Hindlimb muscle (tissue), 1 donor: ENCODE results near the gene PTPRO. TPM values are rescaled to one million over a fixed set of nuclear protein-coding genes. Genes with fewer than 3 reads are reported as not detected.

ENCODE experiments used
- DNase-seq: peaks from one replicate; pipeline ENCODE4 v3.0.0-alpha.2; 2013
- polyA plus RNA-seq: library from polyadenylated mRNA; unstranded; fragments of 120-200 nt; gene quantifications from one replicate; pipeline ENCODE4 v1.2.1, GENCODE V29; 2013; ENCODE audit not compliant: insufficient read length

PTPRO gene
- polyA plus RNA-seq, 1 donor: 1.9 TPM

DNA sequence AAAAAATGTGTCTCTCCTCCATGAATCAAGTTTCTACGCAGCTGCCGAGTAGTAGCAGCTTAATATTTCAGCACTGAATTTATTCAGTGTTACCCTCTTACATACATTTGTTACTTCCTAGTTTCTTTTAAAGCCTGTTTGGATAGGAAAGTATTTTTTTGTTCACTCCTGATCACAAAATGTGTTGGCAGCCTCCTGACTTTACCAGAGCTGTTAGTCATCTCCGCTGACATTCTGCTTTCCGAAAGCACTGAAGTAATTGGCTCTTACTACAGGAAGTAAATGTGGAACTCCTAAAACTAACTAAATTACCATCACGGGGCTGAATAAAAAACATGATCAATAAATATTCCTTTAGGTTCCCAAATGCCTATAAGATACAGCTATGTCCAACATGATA is 241.4 kb downstream of the PTPRO start:
- peak; percentile 48 for DNase-seq

- DNase-seq: no peak
These were observed 252.0 kb downstream of the PTPRO start for GRCh38 chr12:15574353-15574752.

- no peak for DNase-seq
These were observed 253.6 kb downstream of the PTPRO start for GRCh38 chr12:15575671-15576541.

- no peak for DNase-seq
These were observed 258.1 kb downstream of the PTPRO start for GRCh38 chr12:15580431-15580830.

DNA sequence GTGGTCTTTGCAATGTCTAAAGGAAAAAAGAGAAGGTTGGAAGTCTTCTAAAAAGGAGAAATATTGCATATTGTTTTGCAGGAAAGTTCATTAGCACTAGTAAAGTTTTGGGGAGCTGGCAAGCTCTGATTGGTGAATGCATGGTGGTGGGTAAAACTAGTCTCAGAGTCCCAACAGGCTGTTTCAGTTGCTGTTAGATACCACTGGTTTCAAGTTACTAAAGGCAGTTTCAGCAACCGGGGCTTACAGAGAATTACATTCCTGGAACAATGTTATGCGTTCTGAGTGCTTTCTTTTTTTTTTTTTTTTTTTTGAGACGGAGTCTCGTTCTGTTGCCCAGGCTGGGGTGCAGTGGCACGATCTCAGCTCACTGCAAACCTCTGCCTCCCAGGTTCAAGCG is 258.7 kb downstream of the PTPRO start:
- no peak for DNase-seq

GRCh38 chr12:15583804-15584203 is 261.5 kb downstream of the PTPRO start:
- DNase-seq: no peak

DNA sequence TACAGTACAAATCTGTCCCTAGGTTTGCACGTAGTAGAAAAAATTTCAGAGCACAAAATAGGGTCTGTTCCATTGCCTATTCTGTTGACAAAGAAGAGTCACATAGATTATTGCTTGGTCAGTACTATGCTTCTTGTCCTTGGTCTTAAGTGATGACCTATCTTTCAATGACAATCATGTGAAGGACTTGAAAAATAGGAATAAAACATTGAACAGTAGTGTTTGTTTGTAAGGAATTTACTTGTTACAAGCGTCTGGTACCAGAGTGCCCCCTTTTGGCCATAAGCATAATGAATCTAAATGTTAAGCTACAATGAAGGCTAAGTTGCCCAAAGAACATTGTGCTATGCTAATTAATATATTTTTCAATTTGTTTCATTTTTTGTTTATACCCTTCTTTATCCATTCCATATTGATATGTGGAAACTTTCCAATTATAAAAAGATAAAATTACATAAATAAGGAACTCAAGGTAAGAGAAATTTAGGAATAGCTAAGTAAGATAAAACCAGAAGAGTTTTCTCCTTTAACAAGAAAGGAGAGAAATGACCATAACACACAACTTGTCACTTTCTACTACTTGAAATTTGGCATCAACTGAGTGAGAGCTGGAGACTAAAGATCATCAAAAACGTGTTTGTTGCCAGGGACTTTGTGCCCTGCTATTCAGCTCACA is 262.2 kb downstream of the PTPRO start:
- DNase-seq: peak; percentile 63

DNA sequence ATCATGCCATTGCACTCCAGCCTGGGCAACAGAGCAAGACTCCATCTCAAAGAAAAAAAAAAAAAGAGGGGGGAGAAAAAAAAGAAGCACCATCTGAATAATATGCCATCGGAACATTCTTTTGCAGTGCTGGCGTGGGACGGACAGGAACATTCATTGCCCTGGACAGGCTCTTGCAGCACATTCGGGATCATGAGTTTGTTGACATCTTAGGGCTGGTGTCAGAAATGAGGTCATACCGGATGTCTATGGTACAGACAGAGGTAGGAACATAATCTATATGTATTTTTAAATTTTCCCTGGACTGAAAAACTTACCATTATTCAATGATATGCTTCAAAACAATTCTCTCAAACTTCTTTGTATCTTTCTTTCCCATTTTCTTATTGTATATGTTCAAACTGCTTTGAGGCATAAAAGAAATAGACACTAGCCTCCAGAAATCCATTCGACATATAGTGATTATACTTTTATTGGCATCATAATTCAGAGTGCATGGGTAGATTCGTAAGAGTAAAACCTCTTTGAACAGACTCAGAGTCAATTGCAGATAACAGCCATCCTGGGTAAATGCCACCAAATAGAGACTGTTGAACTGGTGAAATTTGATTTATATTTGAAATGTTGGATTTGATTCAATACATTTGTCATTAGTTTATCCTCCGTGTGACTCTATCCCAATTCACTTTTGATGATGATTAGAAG is 267.2 kb downstream of the PTPRO start:
- DNase-seq: no peak

- DNase-seq: peak; percentile 68
These were observed 268.0 kb downstream of the PTPRO start for GRCh38 chr12:15590180-15590826.

DNA sequence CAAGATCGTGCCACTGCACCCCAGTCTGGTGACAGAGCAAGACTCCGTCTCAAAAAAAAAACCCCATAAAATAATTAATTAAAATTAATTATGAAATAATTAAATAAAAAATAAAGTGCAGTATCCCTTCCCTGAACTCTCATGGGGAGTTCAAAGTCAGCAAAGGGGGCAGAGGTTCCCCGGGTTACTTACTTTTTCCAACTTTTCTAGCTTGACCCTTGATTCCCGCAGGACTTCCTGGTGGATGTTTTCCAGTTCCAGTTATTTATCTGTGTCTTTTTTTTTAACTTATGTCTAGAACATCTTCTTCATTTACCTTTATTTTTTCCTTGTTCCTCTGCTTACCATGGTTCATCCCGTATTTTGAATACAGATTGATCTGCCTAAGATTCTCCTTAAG is 269.5 kb downstream of the PTPRO start:
- DNase-seq: no peak

- DNase-seq: no peak
These were observed 270.6 kb downstream of the PTPRO start for GRCh38 chr12:15592934-15593333.

- no peak for DNase-seq
These were observed 273.9 kb downstream of the PTPRO start for GRCh38 chr12:15596174-15596573.

GRCh38 chr12:15597125-15597830 is 275.0 kb downstream of the PTPRO start:
- no peak for DNase-seq

GRCh38 chr12:15599266-15600037 is 277.1 kb downstream of the PTPRO start:
- peak; percentile 59 for DNase-seq

GRCh38 chr12:15600223-15600935 is 278.1 kb downstream of the PTPRO start:
- no peak for DNase-seq

DNA sequence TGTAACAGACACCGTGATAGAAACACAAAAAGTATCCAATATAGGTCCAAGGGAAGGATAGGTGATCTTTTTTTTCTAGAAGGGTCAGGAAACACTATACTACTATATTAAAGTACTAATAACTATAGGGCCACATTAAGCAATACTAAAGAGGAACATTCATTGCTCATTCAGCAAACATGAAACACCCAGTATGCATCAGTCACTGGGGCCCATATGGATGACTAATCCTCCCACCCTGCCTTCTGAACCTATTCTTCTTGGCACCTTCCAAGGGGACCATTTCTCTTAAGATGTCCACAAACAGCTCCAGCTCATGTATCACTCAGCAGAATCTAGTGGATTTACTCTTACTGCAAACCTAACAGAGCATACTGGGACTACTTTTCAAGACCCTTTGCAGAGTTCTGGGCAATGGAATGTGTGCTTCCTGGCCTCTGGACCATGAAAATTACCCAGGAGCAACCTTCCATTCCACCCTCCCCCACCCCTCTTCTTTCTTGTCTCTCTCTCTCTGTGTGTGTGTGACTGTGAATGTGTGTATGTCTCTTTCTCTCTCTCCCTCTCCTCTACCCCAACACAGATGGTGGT is 279.0 kb downstream of the PTPRO start:
- DNase-seq: no peak

DNA sequence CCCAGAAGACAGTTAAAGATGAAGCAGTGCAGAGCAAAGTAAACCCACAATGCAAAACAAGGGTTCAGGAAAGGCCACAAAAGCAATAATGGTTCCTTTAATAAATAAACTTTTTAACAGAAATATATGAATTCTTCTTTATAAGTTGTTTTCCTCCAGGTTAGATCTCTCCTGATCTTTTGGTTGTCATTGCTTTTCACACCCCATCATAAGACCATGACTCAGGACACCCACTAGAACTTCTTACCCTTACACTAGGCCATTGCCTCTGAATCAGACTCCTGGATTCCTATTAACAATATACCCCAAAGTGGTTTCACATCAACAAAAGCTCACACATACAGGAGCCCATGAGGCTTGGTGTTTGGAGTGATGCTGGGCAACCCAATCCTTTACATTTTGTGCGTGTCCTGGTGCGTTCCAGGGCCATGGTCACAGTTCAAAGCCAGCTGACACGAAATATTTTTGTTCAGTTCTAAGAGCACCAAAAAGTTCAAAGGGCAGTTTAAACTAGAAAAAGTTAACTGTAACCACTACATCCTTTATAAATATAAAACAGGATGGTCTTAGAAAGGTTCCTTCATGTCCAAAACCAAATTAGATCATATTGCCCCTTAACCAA is 279.9 kb downstream of the PTPRO start:
- no peak for DNase-seq

DNA sequence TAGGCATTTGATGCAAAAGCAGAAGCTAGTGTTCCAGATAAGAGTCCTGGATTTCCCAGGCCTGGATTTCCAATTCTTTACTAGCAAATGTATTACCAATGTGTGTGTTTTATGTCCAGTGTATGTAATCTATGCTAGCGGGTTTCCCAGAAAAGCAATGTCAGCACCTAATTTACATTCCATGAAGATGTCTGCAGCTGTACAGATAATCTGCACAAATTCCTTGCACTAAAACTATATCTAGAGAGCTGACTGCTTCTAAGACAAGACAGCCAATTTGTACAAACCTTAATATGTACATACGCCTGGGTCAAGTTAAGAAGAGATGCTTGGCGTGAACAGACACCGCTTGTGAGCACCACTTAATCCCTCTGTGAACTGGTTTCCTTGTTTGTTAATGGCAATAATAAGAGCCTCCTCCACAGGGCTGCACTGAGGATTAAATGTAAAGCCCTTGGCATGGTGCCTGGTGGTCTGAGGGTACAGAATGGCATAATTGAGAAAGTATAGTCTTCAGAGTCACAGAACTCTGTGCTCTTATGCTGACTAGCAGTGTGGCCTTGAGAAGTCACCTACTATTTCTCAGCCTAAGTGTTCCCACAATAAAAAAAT is 281.3 kb downstream of the PTPRO start:
- DNase-seq: no peak

GRCh38 chr12:15605881-15606590 is 283.7 kb downstream of the PTPRO start:
- DNase-seq: no peak
